Skeletal muscle satellite cell (primary cell): ENCODE results near the gene CX3CR1. TPM values are rescaled to one million over a fixed set of nuclear protein-coding genes. Genes with fewer than 3 reads are reported as not detected.
"Not testable (repeated sequence)": the region's sequence is repeated elsewhere in the genome, so short reads cannot be mapped to it uniquely, and the experiment has no call there.

ENCODE experiments used
- H3K27me3 ChIP-seq: 2 replicates; pipeline ENCODE4 v1.7.0; 2013; ENCODE audit warnings: low read length; ENCODE audit not compliant: control insufficient read depth, insufficient read depth
- H3K36me3 ChIP-seq: 2 replicates; pipeline ENCODE4 v1.7.0; 2013; ENCODE audit warnings: mild to moderate bottlenecking, control low read depth, low read length; ENCODE audit not compliant: insufficient read depth
- H3K4me1 ChIP-seq: 2 replicates; pipeline ENCODE4 v1.7.0; 2013; ENCODE audit warnings: low read length; ENCODE audit not compliant: control insufficient read depth, insufficient read depth
- H3K4me2 ChIP-seq: 2 replicates; pipeline ENCODE4 v1.7.0; 2013; ENCODE audit warnings: mild to moderate bottlenecking, low read length
- H3K4me3 ChIP-seq: 2 replicates; pipeline ENCODE4 v1.7.0; 2013; ENCODE audit warnings: low read length
- H3K9ac ChIP-seq: 2 replicates; pipeline ENCODE4 v1.7.0; 2013; ENCODE audit warnings: mild to moderate bottlenecking, low read depth, low read length, moderate library complexity
- H3K9me3 ChIP-seq: replicated peaks from 2 replicates; pipeline ENCODE4 v1.7.0; 2013; ENCODE audit warnings: mild to moderate bottlenecking, control low read depth, low read length
- total RNA-seq: library from RNA; depleted of rRNA; stranded (reverse); fragments of >200 nt; gene quantifications from 2 replicates; pipeline ENCODE4 v1.2.3, GENCODE V29; 2012; rRNA removed

CX3CR1 gene
- under 0.01 TPM in 1 of 2 replicates, not detected in the other for total RNA-seq

GRCh38 chr3:39279745-39280517 lies at the start of gene CX3CR1:
Gene CX3CR1, minus strand, starts transcription at chr3:39280036. Its CDS starts 13,527 bp downstream, at chr3:39266509.
- Histone ChIP-seq H3K4me3 (no peak within 1 kb of the TSS), H3K9me3 (no peaks in the 10 kb centered on the region), H3K27me3 (peaks cover 41% of the 10 kb centered on the region), H3K36me3 (no peaks in the 10 kb centered on the region), H3K4me2 (no peak within 1 kb of the TSS), H3K9ac (no peak within 1 kb of the TSS), H3K4me1 (no peaks in the 10 kb centered on the region)

DNA sequence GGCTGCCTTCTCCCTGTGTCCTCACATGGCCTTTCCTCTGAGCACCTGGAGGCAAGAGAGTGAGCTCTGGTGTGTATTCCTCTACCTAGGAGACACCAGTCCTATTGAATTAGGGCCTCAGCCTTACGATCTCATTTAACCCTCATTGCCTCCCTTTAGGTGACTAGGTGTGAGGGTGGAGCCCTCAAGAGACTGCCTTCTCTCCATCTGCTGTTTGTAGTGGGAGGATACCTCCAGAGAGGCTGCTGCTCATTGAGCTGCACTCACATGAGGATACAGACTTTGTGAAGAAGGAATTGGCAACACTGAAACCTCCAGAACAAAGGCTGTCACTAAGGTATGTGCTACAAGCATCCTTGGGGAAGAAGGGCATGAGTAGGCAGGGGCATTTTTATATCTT lies 49.7 kb upstream of the CX3CR1 start, which contains the start of gene CCR8:
CCR8 (plus strand) TSS at position 217 of the 400 bp plus-strand sequence. CDS start 2,623 bp downstream, outside the sequence.
- no peak within 1 kb of the TSS for H3K4me3 ChIP-seq
- no peaks in the 10 kb centered on the region for H3K36me3 ChIP-seq
- no peak within 1 kb of the TSS for H3K9ac ChIP-seq
- no peak within 1 kb of the TSS for H3K4me2 ChIP-seq
- no peaks in the 10 kb centered on the region for H3K4me1 ChIP-seq
- peaks cover 3% of the 10 kb centered on the region for H3K27me3 ChIP-seq
- no peaks in the 10 kb centered on the region for H3K9me3 ChIP-seq

DNA sequence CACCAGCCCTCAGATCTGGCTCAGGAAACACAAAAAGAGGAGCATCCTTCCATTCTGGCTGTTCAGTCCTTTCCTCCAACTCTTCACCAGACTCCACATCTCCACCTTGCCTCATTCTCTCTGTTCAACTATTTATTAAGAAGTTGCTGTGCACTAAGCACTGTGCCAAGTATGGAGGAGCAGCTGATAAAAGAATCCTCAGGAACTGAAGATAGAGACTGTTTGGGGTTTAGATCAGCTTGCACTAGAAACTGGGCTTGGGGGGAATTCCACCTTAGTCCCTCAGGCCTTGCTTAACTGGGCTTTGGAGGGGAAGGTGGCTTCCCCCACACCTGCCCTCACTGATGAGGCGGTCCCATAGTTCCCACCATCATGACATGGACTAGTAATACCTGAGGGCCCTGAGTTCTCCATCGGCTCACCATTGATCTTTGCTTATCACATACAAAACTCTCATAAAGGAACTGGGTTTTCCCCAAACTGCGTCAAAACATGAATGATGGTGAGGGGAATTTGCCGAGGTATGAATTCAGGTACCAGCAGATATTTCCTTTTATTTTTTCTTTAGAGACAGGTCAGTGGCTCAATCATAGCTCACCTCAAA lies 48.0 kb upstream of the CX3CR1 start:
- no peaks in the 10 kb centered on the region for H3K9me3 ChIP-seq
- H3K4me2 ChIP-seq: no peak overlapping the region
- H3K4me3 ChIP-seq: no peak overlapping the region
- no peak overlapping the region for H3K9ac ChIP-seq
- H3K27me3 ChIP-seq: peaks cover 3% of the 10 kb centered on the region
- H3K36me3 ChIP-seq: no peaks in the 10 kb centered on the region
- H3K4me1 ChIP-seq: no peaks in the 10 kb centered on the region

GRCh38 chr3:39327053-39327745 lies 47.4 kb upstream of the CX3CR1 start:
- Histone ChIP-seq H3K36me3 (no peaks in the 10 kb centered on the region), H3K4me3 (no peak overlapping the region), H3K9ac (no peak overlapping the region), H3K27me3 (peaks cover 3% of the 10 kb centered on the region), H3K4me1 (no peaks in the 10 kb centered on the region), H3K4me2 (no peak overlapping the region), H3K9me3 (no peaks in the 10 kb centered on the region)

DNA sequence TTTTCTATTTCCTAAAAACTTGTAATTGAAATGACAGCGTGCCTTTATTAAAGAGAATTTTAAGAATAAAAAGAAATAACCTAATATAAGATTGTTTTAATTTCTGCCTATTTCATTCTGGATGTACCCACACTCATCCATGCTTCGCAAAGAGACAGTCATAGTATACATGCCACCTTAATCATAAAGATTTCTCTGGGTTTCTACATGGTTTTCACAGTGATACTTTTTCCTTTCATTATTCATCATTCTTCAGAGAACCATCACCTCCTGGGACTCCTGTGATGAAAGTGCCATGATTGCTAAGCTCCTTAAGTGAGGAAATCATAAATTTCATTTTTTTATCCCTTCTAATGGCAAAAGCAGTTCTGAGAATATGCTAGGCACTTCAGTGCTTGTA lies 45.4 kb upstream of the CX3CR1 start:
- Histone ChIP-seq H3K9ac (no peak overlapping the region), H3K4me1 (no peaks in the 10 kb centered on the region), H3K4me3 (no peak overlapping the region), H3K27me3 (peaks cover 3% of the 10 kb centered on the region), H3K9me3 (no peaks in the 10 kb centered on the region), H3K36me3 (no peaks in the 10 kb centered on the region), H3K4me2 (no peak overlapping the region)

DNA sequence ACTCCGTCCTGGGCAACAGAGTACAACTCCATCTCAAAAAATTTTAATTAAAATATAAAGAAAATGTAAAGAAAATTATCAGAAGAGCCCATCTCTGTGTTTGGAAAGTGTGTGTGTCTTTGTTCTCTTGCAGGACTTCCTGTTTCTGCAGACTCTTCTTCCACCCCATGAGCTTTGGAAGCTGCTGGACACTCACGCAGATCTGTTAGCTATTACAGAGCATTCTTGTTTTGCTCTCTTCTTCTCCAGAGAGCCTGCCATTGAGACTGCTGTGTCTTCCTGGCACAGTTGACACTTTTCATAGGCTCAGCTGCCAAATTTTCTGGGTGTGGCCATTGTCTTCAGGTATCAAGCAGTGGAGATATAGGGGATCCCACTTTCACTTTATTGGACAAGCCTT lies 43.7 kb upstream of the CX3CR1 start:
- Histone ChIP-seq H3K4me3 (no peak overlapping the region), H3K9ac (no peak overlapping the region), H3K36me3 (no peaks in the 10 kb centered on the region), H3K4me2 (no peak overlapping the region), H3K27me3 (peaks cover 5% of the 10 kb centered on the region), H3K4me1 (no peaks in the 10 kb centered on the region), H3K9me3 (no peaks in the 10 kb centered on the region)

DNA sequence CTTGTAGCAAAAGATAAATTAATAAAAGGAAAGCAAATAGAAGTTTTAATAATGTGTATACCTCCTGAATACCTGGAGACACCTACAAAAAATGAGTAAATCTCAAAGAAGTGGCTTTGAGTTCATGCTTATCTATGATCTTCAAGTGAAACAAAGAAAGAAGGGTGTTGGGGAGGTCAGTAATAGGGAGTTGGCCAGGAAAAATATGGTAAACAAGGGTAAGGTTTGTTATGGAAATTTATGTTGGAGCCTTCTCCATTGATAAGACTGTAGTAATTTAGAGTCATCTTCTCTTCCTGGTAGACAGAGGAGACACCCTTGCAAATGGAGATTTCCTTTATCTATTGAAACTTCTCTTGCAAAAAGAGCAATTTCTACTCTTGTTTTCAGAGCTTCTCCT lies 43.1 kb upstream of the CX3CR1 start:
- H3K9ac ChIP-seq: no peak overlapping the region
- H3K4me1 ChIP-seq: no peaks in the 10 kb centered on the region

GRCh38 chr3:39322209-39322715 lies 42.4 kb upstream of the CX3CR1 start:
- H3K4me3 ChIP-seq, H3K4me1 ChIP-seq, H3K9me3 ChIP-seq, H3K4me2 ChIP-seq, H3K9ac ChIP-seq, H3K36me3 ChIP-seq, H3K27me3 ChIP-seq: not testable (repeated sequence)

More for the DNA sequence above, 43.1 kb upstream of the CX3CR1 start:
- H3K36me3 ChIP-seq: no peaks in the 10 kb centered on the region
- no peaks in the 10 kb centered on the region for H3K9me3 ChIP-seq
- H3K27me3 ChIP-seq: peaks cover 5% of the 10 kb centered on the region
- H3K4me3 ChIP-seq: no peak overlapping the region
- no peak overlapping the region for H3K4me2 ChIP-seq

- H3K4me1 ChIP-seq, H3K9ac ChIP-seq, H3K9me3 ChIP-seq, H3K36me3 ChIP-seq, H3K4me3 ChIP-seq, H3K4me2 ChIP-seq, H3K27me3 ChIP-seq: not testable (repeated sequence)
These were observed 41.7 kb upstream of the CX3CR1 start for GRCh38 chr3:39321574-39321983.

GRCh38 chr3:39319249-39319648 lies 39.4 kb upstream of the CX3CR1 start:
- Histone ChIP-seq H3K4me1 (no peaks in the 10 kb centered on the region), H3K9me3 (no peaks in the 10 kb centered on the region), H3K4me2 (no peak overlapping the region), H3K4me3 (no peak overlapping the region), H3K27me3 (peaks cover 3% of the 10 kb centered on the region), H3K36me3 (no peaks in the 10 kb centered on the region), H3K9ac (no peak overlapping the region)

DNA sequence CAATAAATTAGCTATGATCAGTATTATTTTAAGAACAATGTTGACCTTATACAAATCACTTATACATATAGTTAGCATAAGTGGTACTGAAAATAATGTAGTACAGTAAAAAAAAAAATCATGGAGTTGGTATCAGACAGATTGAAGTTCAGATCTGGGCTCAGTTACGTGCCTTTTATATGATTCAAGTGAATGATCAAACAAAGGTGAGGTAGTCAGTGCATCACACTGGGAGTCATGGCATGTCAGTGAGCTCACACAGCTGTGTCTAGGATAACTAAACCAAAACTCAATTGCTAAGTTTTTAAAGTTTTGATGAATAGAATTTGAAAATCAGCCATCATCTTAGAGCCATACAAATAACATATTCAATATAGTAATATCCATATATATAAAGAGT lies 38.5 kb upstream of the CX3CR1 start:
- no peak overlapping the region for H3K4me2 ChIP-seq
- no peak overlapping the region for H3K4me3 ChIP-seq
- peaks cover 3% of the 10 kb centered on the region for H3K27me3 ChIP-seq
- H3K9ac ChIP-seq: no peak overlapping the region
- no peaks in the 10 kb centered on the region for H3K36me3 ChIP-seq
- H3K9me3 ChIP-seq: no peaks in the 10 kb centered on the region
- H3K4me1 ChIP-seq: no peaks in the 10 kb centered on the region
